ENCODE data around the gene ZGPAT. TPM values are rescaled to one million over a fixed set of nuclear protein-coding genes. Genes with fewer than 3 reads are reported as not detected.

Gene ZGPAT
- total RNA-seq, 1 experiment from 2014 or later: 35.8 TPM

GRCh38 chr20:63662813-63663189 lies 45.0 kb upstream of the ZGPAT start:
- intact Hi-C loops (cut with micrococcal nuclease; ENCODE audit: unreplicated experiment): no loop called here
- H3K27ac ChIP-seq (ENCODE audit: low read length): no peak overlapping the region
- ChIA-PET CTCF (no interaction called here), POLR2A (no interaction called here)
- peaks cover 3% of the 10 kb centered on the region; the same call in 1 of the 2 replicates for H3K36me3 ChIP-seq (ENCODE audit: control insufficient read depth, insufficient read depth, low read length)
- H3K4me1 ChIP-seq (ENCODE audit: control insufficient read depth, insufficient read depth, low read length): peaks cover 5% of the 10 kb centered on the region; the same call in 1 of the 2 replicates
- no peak overlapping the region for H3K4me3 ChIP-seq (ENCODE audit: low read depth in 2 of 2, low read length in 2 of 2)
- no peaks in the 10 kb centered on the region for H3K27me3 ChIP-seq (ENCODE audit: control insufficient read depth, insufficient read depth, low read length)
- ATAC-seq (no peak), DNase-seq (ENCODE audit: low read depth, low spot score) (no peak)
- no TSS peak for BruUV-seq (replicated peaks)
- in situ Hi-C loops (cut with HindIII; ENCODE audit: low pct_unique_long_range_greater_than_20kb, low sequenced_read_pairs): no loop called here
- no peaks in the 10 kb centered on the region for H3K9me3 ChIP-seq (ENCODE audit: control insufficient read depth, insufficient read depth, low read depth, low read length)
- TF ChIP-seq CTCF (IDR thresholded peaks at IDR 0.05) (no peak), REST (IDR thresholded peaks at IDR 0.05; ENCODE audit: insufficient read depth in 1 of 2, low read depth in 2 of 2, low read length in 1 of 2) (no peak), TCF7L2 (IDR thresholded peaks at IDR 0.05; ENCODE audit: low read depth, low read length) (no peak), SIN3A (IDR thresholded peaks at IDR 0.05; ENCODE audit: borderline replicate concordance, insufficient read depth, low read depth, low read length) (no peak), POLR2AphosphoS5 (IDR thresholded peaks at IDR 0.05; ENCODE audit: low read depth, low read length) (no peak)

- DNase-seq (ENCODE audit: low read depth, low spot score) (no peak), ATAC-seq (no peak)
- Histone ChIP-seq H3K36me3 (ENCODE audit: control insufficient read depth, insufficient read depth, low read length) (peaks cover 2% of the 10 kb centered on the region; the same call in 1 of the 2 replicates), H3K4me3 (ENCODE audit: low read depth in 2 of 2, low read length in 2 of 2) (no peak overlapping the region), H3K27me3 (ENCODE audit: control insufficient read depth, insufficient read depth, low read length) (no peaks in the 10 kb centered on the region), H3K4me1 (ENCODE audit: control insufficient read depth, insufficient read depth, low read length) (peaks cover 5% of the 10 kb centered on the region; the same call in 1 of the 2 replicates), H3K9me3 (ENCODE audit: control insufficient read depth, insufficient read depth, low read depth, low read length) (no peaks in the 10 kb centered on the region), H3K27ac (ENCODE audit: low read length) (no peak overlapping the region)
- no peak for TF ChIP-seq SIN3A (IDR thresholded peaks at IDR 0.05; ENCODE audit: borderline replicate concordance, insufficient read depth, low read depth, low read length)
- TF ChIP-seq POLR2AphosphoS5 (IDR thresholded peaks at IDR 0.05; ENCODE audit: low read depth, low read length): no peak
- TF ChIP-seq CTCF (IDR thresholded peaks at IDR 0.05): no peak
- TF ChIP-seq TCF7L2 (IDR thresholded peaks at IDR 0.05; ENCODE audit: low read depth, low read length): no peak
- no peak for TF ChIP-seq REST (IDR thresholded peaks at IDR 0.05; ENCODE audit: insufficient read depth in 1 of 2, low read depth in 2 of 2, low read length in 1 of 2)
- intact Hi-C loops (cut with micrococcal nuclease; ENCODE audit: unreplicated experiment) (no loop called here), in situ Hi-C loops (cut with HindIII; ENCODE audit: low pct_unique_long_range_greater_than_20kb, low sequenced_read_pairs) (no loop called here)
- CTCF ChIA-PET: no interaction called here
- POLR2A ChIA-PET: no interaction called here
- BruUV-seq (replicated peaks): no TSS peak
These were observed 44.3 kb upstream of the ZGPAT start for GRCh38 chr20:63663332-63664066.

All from Panc1 (cell line).